ENCODE data around the gene ZBTB20. TPM values are rescaled to one million over a fixed set of nuclear protein-coding genes. Genes with fewer than 3 reads are reported as not detected.

ZBTB20 gene
- total RNA-seq, 3 donors from 2014 or later = 62.9 to 150 (median 109) TPM

DNA sequence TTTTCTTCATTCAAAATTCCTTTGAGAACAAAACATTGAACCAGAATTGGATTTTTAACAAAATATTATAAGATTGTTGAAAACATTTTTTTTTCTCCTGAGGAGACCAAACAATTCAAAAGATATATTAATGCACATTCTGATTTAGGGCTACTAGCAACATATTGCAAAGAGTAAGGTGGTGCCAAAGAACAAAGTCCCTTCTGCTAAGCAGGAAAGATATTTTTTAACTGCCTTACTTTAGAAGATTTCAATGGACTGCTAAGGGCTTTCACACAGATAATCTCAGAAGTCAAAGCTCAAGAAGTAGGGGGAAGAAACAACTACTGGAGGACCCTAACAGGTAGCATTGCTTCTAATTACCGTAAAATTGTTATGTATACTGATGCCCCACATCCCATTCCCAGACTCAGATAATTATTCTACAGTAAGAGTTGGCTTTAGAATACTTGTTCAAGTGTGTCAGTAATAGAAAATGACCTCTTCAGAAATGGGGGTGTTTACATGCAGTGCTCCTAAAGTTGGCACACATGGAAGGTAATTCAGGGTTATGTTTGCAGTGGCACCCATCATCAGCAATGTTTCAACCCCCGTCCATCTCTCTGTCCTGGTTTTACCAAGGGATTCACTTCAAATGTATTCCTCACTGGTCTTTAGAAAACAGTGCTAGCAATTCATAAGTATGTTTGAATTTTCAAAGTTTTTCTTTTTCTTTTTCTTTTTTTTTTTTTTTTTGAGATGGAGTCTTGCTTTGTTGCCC lies 354.7 kb downstream of the ZBTB20 start:
- DNase-seq (ENCODE audit: low spot score in 2 of 2) = no peak

DNA sequence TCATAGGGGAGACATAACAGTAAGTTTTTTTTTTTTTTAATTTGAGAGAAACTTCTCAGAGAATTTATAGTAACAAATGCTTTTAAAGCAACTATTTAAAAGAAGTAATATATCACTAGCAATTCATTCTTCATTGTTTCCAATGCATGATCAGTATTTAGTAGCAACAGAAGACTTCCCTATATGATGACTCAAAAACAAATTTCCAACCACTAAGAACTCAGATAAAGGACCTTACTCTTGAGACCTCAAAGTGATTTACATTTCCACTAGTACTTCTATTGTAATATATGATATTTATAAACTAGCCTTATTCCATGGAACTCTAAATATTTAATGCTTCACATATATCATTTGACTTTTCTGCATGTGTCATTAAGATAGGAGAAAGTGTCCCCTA lies 356.3 kb downstream of the ZBTB20 start:
- H3K9me3 ChIP-seq = no peaks in the 10 kb centered on the region
- DNase-seq (ENCODE audit: low spot score in 2 of 2) = no peak
- no peak overlapping the region for H3K4me3 ChIP-seq
- no peak for TF ChIP-seq POLR2AphosphoS5 (IDR thresholded peaks at IDR 0.05)
- TF ChIP-seq, protein P1, sequence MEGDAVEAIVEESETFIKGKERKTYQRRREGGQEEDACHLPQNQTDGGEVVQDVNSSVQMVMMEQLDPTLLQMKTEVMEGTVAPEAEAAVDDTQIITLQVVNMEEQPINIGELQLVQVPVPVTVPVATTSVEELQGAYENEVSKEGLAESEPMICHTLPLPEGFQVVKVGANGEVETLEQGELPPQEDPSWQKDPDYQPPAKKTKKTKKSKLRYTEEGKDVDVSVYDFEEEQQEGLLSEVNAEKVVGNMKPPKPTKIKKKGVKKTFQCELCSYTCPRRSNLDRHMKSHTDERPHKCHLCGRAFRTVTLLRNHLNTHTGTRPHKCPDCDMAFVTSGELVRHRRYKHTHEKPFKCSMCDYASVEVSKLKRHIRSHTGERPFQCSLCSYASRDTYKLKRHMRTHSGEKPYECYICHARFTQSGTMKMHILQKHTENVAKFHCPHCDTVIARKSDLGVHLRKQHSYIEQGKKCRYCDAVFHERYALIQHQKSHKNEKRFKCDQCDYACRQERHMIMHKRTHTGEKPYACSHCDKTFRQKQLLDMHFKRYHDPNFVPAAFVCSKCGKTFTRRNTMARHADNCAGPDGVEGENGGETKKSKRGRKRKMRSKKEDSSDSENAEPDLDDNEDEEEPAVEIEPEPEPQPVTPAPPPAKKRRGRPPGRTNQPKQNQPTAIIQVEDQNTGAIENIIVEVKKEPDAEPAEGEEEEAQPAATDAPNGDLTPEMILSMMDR (IDR thresholded peaks at IDR 0.05) = no peak
- no peak for TF ChIP-seq POLR2A (IDR thresholded peaks at IDR 0.05)
- no peak overlapping the region for H3K27ac ChIP-seq
- intact Hi-C loops (cut with DNase I; ENCODE audit: low total_unique reads) = no loop called here
- no peaks in the 10 kb centered on the region for H3K27me3 ChIP-seq
- no peaks in the 10 kb centered on the region for H3K4me1 ChIP-seq
- no peaks in the 10 kb centered on the region for H3K36me3 ChIP-seq

More for the DNA sequence above, 354.7 kb downstream of the ZBTB20 start:
- no peaks in the 10 kb centered on the region for H3K27me3 ChIP-seq
- H3K27ac ChIP-seq = no peak overlapping the region
- intact Hi-C loops (cut with DNase I; ENCODE audit: low total_unique reads) = no loop called here
- no peaks in the 10 kb centered on the region for H3K36me3 ChIP-seq
- no peak overlapping the region for H3K4me3 ChIP-seq
- no peak for TF ChIP-seq POLR2A (IDR thresholded peaks at IDR 0.05)
- TF ChIP-seq POLR2AphosphoS5 (IDR thresholded peaks at IDR 0.05) = no peak
- TF ChIP-seq, protein P1 (IDR thresholded peaks at IDR 0.05) = no peak
- H3K4me1 ChIP-seq = no peaks in the 10 kb centered on the region
- H3K9me3 ChIP-seq = no peaks in the 10 kb centered on the region

DNA sequence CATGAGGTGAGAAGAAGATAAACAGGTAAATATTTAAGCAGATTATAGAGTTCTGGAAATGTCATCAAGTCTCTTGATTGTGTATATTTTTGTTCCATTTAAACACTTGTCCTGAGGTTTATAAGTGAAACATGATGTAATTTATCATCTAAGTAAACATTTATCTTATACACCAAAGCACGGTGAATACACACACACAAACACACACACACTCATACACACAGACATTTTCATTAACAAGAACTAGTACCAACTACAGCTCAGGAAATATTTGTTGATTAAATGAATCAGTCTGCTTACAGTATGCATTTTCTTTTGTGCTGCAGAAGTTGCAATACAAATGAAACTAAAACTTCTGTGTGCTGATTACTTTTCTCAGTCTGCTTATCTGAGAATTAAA lies 357.3 kb downstream of the ZBTB20 start:
- no peak overlapping the region for H3K27ac ChIP-seq
- intact Hi-C loops (cut with DNase I; ENCODE audit: low total_unique reads) = no loop called here
- no peak for TF ChIP-seq POLR2A (IDR thresholded peaks at IDR 0.05)
- TF ChIP-seq, protein P1 (IDR thresholded peaks at IDR 0.05) = no peak
- H3K9me3 ChIP-seq = no peaks in the 10 kb centered on the region
- H3K36me3 ChIP-seq = no peaks in the 10 kb centered on the region
- no peak overlapping the region for H3K4me3 ChIP-seq
- no peak for DNase-seq (ENCODE audit: low spot score in 2 of 2)
- no peaks in the 10 kb centered on the region for H3K27me3 ChIP-seq
- no peaks in the 10 kb centered on the region for H3K4me1 ChIP-seq

DNA sequence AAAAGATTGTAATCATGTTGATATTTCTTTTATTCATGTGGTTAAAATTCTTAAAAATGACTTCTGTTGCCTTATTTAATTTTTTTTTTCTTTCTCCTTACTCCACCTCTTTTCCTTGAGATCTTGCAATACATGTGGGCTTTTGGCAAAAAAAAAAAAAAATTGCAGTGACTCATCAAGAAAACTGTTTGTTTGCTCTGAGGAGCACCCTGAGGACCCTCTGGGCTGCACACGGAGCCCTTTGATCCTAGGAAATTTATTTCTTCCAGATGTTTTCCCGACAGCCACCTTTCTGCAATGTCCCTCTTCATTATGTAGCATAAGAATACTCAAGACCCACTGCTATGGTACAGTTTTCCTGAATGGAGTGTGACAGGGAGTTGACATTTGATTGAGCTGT lies 371.7 kb downstream of the ZBTB20 start:
- no peaks in the 10 kb centered on the region for H3K27me3 ChIP-seq
- H3K9me3 ChIP-seq = peaks cover 0 to 6% of the 10 kb centered on the region in 2 donors
- DNase-seq (ENCODE audit: low spot score in 2 of 2) = no peak
- H3K27ac ChIP-seq = no peak overlapping the region
- intact Hi-C loops (cut with DNase I; ENCODE audit: low total_unique reads) = no loop called here
- no peaks in the 10 kb centered on the region for H3K36me3 ChIP-seq
- TF ChIP-seq, protein P1 (IDR thresholded peaks at IDR 0.05) = no peak
- no peak for TF ChIP-seq POLR2A (IDR thresholded peaks at IDR 0.05)
- no peak for TF ChIP-seq POLR2AphosphoS5 (IDR thresholded peaks at IDR 0.05)
- H3K4me3 ChIP-seq = no peak overlapping the region
- H3K4me1 ChIP-seq = no peaks in the 10 kb centered on the region

DNA sequence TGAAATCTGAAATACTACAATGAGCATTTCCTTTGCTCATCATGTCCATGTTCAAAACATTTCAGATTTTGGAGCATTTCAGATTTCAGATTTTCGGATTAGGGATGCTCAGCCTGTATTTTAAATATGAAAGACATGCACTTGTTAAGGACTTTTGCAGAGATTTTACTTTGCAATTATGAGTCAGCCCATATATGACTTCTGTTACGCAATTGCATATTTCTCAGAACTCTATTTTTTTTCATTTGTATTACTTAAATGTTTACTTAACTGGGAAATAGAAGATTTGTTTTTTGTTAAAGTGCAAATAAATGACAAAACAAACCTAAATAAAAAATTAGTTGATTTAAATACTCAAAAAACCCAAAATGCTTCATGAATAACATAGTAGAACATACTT lies 376.2 kb downstream of the ZBTB20 start:
- H3K36me3 ChIP-seq = no peaks in the 10 kb centered on the region
- DNase-seq (ENCODE audit: low spot score in 2 of 2) = no peak
- no peaks in the 10 kb centered on the region for H3K27me3 ChIP-seq
- H3K27ac ChIP-seq = no peak overlapping the region
- H3K4me1 ChIP-seq = no peaks in the 10 kb centered on the region
- TF ChIP-seq POLR2AphosphoS5 (IDR thresholded peaks at IDR 0.05) (no peak), POLR2A (IDR thresholded peaks at IDR 0.05) (no peak)
- TF ChIP-seq, protein P1 (IDR thresholded peaks at IDR 0.05) = no peak
- intact Hi-C loops (cut with DNase I; ENCODE audit: low total_unique reads) = no loop called here
- peaks cover 3 to 6% of the 10 kb centered on the region in 2 donors for H3K9me3 ChIP-seq
- no peak overlapping the region for H3K4me3 ChIP-seq
